ENCODE data around the gene CTIF. TPM values are rescaled to one million over a fixed set of nuclear protein-coding genes. Genes with fewer than 3 reads are reported as not detected.

Gene CTIF
- total RNA-seq, 1 experiment from 2014 or later = 95.8 TPM

DNA sequence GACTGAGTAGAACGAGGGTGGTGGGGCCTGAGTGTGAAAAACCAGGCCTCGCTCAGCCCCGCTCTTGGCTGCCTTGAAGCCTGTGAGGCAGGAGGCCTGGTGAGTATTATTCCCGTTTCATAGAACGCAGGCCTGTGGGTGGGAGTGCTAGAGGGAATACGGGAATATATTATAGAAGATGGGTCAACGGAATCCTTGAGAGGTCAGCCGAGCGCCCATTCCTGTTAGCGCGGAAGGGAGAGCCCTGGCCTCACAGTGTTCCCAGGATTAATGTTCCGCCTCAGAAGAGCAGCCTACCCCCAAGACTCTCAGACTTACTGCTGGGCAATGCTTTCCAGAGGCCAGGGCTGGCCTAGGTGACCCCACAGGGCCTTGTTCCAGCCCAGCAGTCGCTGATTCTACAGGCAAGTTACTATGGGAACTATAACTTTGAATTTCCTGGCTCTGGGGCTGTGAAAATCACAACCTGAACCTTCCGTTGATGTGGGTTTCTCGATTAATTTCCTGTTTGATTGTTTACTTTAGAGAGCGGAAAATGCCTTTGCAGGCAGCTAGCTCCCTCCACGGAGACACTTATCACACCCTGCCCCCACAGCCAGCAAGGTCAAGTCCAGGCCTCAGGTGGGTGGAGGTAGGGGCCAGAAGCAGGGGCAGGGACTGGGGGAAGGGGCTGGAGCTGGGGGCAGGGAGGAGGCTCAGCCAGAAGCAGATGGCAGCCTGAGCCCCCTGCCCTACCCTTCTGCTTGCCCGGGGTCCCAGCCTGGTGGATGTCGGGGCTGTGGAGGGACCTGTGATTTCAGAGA, 303.6 kb downstream of the CTIF start:
- Mint-ChIP-seq H3K9me3 (ENCODE audit: unreplicated experiment) (peaks cover 18% of the 10 kb centered on the region), H3K27ac (ENCODE audit: low read depth, unreplicated experiment) (no peak overlapping the region), H3K27me3 (ENCODE audit: insufficient read depth, unreplicated experiment) (no peaks in the 10 kb centered on the region), H3K4me3 (ENCODE audit: unreplicated experiment) (no peak overlapping the region), H3K36me3 (ENCODE audit: insufficient read depth, unreplicated experiment) (peaks cover 15% of the 10 kb centered on the region), H3K4me1 (ENCODE audit: insufficient read depth, unreplicated experiment) (peaks cover 36% of the 10 kb centered on the region)
- intact Hi-C loops (cut with micrococcal nuclease) = no loop called here
- no peak for DNase-seq (ENCODE audit: unreplicated experiment)
- BruUV-seq (replicated peaks) = no TSS peak
- ChIA-PET CTCF (no interaction called here), POLR2A (no interaction called here)
- TF ChIP-seq, protein P1, sequence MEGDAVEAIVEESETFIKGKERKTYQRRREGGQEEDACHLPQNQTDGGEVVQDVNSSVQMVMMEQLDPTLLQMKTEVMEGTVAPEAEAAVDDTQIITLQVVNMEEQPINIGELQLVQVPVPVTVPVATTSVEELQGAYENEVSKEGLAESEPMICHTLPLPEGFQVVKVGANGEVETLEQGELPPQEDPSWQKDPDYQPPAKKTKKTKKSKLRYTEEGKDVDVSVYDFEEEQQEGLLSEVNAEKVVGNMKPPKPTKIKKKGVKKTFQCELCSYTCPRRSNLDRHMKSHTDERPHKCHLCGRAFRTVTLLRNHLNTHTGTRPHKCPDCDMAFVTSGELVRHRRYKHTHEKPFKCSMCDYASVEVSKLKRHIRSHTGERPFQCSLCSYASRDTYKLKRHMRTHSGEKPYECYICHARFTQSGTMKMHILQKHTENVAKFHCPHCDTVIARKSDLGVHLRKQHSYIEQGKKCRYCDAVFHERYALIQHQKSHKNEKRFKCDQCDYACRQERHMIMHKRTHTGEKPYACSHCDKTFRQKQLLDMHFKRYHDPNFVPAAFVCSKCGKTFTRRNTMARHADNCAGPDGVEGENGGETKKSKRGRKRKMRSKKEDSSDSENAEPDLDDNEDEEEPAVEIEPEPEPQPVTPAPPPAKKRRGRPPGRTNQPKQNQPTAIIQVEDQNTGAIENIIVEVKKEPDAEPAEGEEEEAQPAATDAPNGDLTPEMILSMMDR (IDR thresholded peaks at IDR 0.05; ENCODE audit: unreplicated experiment) = no peak

DNA sequence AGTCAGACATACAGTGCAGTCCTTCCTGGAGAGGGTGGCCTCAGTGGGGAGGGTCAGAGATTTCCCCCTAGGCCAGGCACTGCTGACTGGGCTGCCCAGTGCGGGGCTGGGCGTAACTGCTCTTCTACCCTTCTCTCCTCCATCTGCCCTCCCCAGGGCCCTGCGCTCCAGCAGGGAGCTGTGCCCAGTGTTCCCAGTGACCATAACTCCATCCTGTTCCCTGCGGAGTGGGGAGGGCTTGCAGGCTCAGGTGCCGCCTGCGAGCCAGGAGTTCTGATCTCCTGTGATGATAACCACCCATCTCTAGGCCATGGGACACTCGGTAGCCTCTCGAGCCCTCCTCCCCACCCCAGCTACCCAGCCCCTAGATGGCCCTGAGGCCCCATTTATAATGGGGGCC, 304.3 kb downstream of the CTIF start:
- BruUV-seq (replicated peaks) = no TSS peak
- intact Hi-C loops (cut with micrococcal nuclease) = no loop called here
- no peak overlapping the region for H3K27ac Mint-ChIP-seq (ENCODE audit: low read depth, unreplicated experiment)

GRCh38 chr18:48843596-48843995, 304.8 kb downstream of the CTIF start:
- TF ChIP-seq, protein P1 (IDR thresholded peaks at IDR 0.05; ENCODE audit: unreplicated experiment) = no peak
- Mint-ChIP-seq H3K27me3 (ENCODE audit: insufficient read depth, unreplicated experiment) (no peaks in the 10 kb centered on the region), H3K36me3 (ENCODE audit: insufficient read depth, unreplicated experiment) (peaks cover 15% of the 10 kb centered on the region), H3K9me3 (ENCODE audit: unreplicated experiment) (peaks cover 18% of the 10 kb centered on the region), H3K4me1 (ENCODE audit: insufficient read depth, unreplicated experiment) (peaks cover 38% of the 10 kb centered on the region), H3K4me3 (ENCODE audit: unreplicated experiment) (no peak overlapping the region), H3K27ac (ENCODE audit: low read depth, unreplicated experiment) (no peak overlapping the region)
- ChIA-PET POLR2A (no interaction called here), CTCF (no interaction called here)
- DNase-seq (ENCODE audit: unreplicated experiment) = no peak
- no TSS peak for BruUV-seq (replicated peaks)
- intact Hi-C loops (cut with micrococcal nuclease) = no loop called here

More for the DNA sequence above, 304.3 kb downstream of the CTIF start:
- Mint-ChIP-seq H3K4me3 (ENCODE audit: unreplicated experiment) (no peak overlapping the region), H3K4me1 (ENCODE audit: insufficient read depth, unreplicated experiment) (peaks cover 36% of the 10 kb centered on the region), H3K9me3 (ENCODE audit: unreplicated experiment) (peaks cover 18% of the 10 kb centered on the region), H3K27me3 (ENCODE audit: insufficient read depth, unreplicated experiment) (no peaks in the 10 kb centered on the region), H3K36me3 (ENCODE audit: insufficient read depth, unreplicated experiment) (peaks cover 15% of the 10 kb centered on the region)
- TF ChIP-seq, protein P1 (IDR thresholded peaks at IDR 0.05; ENCODE audit: unreplicated experiment) = no peak
- ChIA-PET CTCF (no interaction called here), POLR2A (no interaction called here)
- DNase-seq (ENCODE audit: unreplicated experiment) = no peak

- H3K4me1 Mint-ChIP-seq (ENCODE audit: insufficient read depth, unreplicated experiment) = peaks cover 35% of the 10 kb centered on the region
- H3K27ac Mint-ChIP-seq (ENCODE audit: low read depth, unreplicated experiment) = no peak overlapping the region
- no peaks in the 10 kb centered on the region for H3K27me3 Mint-ChIP-seq (ENCODE audit: insufficient read depth, unreplicated experiment)
- TF ChIP-seq, protein P1 (IDR thresholded peaks at IDR 0.05; ENCODE audit: unreplicated experiment) = no peak
- CTCF ChIA-PET = no interaction called here
- no peak for DNase-seq (ENCODE audit: unreplicated experiment)
- no peak overlapping the region for H3K4me3 Mint-ChIP-seq (ENCODE audit: unreplicated experiment)
- no TSS peak for BruUV-seq (replicated peaks)
- peaks cover 18% of the 10 kb centered on the region for H3K9me3 Mint-ChIP-seq (ENCODE audit: unreplicated experiment)
- intact Hi-C loops (cut with micrococcal nuclease) = no loop called here
- POLR2A ChIA-PET = no interaction called here
- peaks cover 15% of the 10 kb centered on the region for H3K36me3 Mint-ChIP-seq (ENCODE audit: insufficient read depth, unreplicated experiment)
Observed at GRCh38 chr18:48844271-48844670, 305.4 kb downstream of the CTIF start.

Data from MCF 10A (cell line).